Stimulated activated CD8-positive, alpha-beta memory T cell treated with anti-CD3 and anti-CD28 coated beads, Interleukin-15, amount 100 ng/mL, for 48 hours (primary cell): ENCODE measurements around the gene SYNE4.
"Not testable (repeated sequence)": the region's sequence is repeated elsewhere in the genome, so short reads cannot be mapped to it uniquely, and the experiment has no call there.

Experiments used
- DNase-seq, 2 donors: peaks; one replicate each; pipeline ENCODE4 v3.0.0-alpha.2; 2020; ENCODE audit warnings: low read depth in 2 of 2

Gene SYNE4

GRCh38 chr19:35990771-35991730, 17.6 kb downstream of the SYNE4 start:
- DNase-seq = no peak

DNA sequence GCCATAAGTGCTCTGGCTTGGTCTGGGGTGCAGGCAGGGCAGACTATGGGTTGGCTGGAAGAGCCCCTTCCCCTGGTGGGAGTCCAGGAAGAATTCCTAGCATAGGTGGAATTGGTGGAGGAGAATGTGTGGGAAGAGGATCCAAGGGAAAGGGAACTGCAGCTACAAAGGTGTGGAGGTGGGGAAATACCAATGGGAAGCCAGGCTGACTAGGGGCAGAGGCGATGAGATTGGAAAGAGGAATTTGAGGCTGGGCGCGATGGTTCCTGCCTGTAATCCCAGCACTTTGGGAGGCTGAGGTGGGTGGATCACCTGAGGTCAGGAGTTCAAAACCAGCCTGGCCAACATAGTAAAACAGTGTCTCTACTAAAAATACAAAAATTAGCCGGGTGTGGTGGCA, 18.5 kb downstream of the SYNE4 start:
- DNase-seq = no peak

GRCh38 chr19:35988824-35989223, 19.8 kb downstream of the SYNE4 start:
- DNase-seq = no peak

GRCh38 chr19:35987571-35987896, 21.1 kb downstream of the SYNE4 start:
- no peak for DNase-seq

- DNase-seq = no peak
These were observed 21.7 kb downstream of the SYNE4 start for GRCh38 chr19:35986664-35987570.

DNA sequence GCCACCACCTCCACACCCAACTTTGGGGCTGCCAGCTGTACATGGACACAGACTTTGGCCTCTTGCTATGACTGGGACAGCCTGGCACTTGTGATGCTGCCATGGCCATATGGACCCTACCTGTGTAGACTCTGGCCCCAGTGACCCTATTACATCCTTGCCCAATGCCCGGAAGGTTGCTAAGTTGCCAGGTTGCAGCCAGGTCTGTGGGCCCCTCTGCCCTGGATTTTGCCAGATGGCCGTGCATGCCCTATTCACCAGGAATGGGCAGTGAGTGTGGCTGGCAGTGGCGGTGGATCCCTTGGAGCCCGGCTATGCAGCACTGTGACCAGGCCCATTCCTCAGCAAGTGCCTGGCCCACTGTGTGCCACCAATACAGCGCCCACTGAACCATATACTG, 22.5 kb downstream of the SYNE4 start:
- DNase-seq = no peak

- DNase-seq = no peak
These were observed 25.4 kb downstream of the SYNE4 start for GRCh38 chr19:35983177-35983576.

DNA sequence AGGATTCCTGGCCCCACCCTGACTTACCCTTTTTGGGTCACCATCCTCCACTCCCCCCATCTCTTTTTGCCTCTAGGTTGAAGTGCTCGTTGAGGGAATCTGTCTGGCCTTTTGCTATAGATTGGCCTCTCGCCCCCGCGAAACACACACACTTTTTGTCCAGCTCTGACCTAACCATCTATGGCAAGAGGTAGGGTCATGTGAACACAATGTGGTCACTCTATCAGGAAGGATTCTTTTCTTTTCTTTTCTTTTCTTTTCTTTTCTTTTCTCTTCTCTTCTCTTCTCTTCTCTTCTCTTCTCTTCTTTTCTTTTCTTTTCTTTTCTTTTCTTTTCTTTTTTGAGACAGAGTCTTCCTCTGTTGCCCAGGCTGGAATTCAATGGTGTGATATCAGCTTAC, 27.6 kb downstream of the SYNE4 start:
- DNase-seq = not testable (repeated sequence)

- DNase-seq = no peak
These were observed 29.7 kb downstream of the SYNE4 start for GRCh38 chr19:35978832-35979365.

DNA sequence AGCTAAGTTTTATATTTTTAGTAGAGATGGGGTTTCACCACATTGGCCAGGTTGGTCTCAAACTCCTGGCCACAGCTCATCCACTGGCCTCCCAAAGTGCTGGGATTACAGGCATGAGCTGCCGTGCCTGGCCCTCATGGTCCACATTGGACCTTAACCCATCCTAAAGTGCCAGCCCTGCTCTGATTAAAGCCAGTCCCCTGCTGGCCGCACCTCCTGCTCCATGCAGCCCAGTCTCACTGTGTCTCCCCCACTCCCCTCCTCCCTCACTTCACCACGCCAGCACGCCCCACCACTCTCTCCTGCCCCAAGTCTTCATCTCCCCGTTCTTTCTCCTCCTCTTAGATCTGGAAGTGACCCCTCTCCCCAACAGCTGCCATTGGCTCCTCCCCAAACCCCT, 30.3 kb downstream of the SYNE4 start:
- DNase-seq = no peak

GRCh38 chr19:35977446-35978222, 31.0 kb downstream of the SYNE4 start:
- DNase-seq = peak in 1 of 2 donors; percentile 40

- DNase-seq = no peak
These were observed 32.9 kb downstream of the SYNE4 start for GRCh38 chr19:35975608-35976214.

GRCh38 chr19:35973487-35973886, 35.1 kb downstream of the SYNE4 start:
- DNase-seq = no peak

DNA sequence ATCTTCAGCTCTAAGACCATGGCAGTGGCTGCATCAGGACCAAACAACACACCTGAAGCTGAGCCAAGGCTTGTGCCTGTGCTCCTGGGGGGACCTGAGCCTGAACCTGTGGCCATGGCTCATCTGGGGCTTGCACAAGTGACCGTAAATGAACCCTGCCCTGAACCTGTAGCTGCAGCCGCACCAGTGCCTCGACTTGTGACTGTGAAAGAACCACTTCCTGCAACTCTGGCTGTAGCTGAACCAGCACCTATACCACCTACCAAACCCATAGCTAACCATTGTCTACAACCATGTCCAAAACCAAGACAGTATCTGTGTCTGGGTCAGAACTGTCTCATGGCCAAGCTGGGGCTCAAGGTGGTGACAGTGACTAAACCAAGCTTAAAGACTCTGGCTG, 41.8 kb downstream of the SYNE4 start:
- no peak for DNase-seq

DNA sequence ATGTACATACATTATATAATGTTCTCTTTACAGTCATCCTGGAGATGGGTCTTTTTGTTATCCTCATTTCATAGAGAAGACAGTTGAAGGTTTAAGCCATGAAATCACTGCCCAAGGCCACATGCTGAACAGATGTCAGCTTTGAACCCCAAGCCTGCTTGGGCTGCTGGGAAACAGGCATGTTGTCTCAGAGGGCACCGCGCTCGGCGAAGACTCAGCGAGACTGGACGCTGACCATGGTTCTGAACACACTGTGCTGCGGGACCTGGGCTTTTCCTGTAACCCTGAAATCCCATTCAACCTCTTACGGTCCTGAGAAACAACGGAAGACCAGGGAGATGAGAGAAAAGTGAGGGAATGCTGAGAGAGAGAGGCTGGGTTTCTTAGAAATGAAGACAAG, 45.1 kb downstream of the SYNE4 start:
- no peak for DNase-seq

GRCh38 chr19:35960432-35960972, 48.1 kb downstream of the SYNE4 start:
- DNase-seq = no peak

- DNase-seq = no peak
These were observed 48.7 kb downstream of the SYNE4 start for GRCh38 chr19:35959968-35960320.

- DNase-seq = peak; percentile 56 to 67
These were observed 49.3 kb downstream of the SYNE4 start for GRCh38 chr19:35959040-35959967.

GRCh38 chr19:35958660-35959039, 50.0 kb downstream of the SYNE4 start:
- DNase-seq = no peak

- DNase-seq = not testable (repeated sequence)
These were observed 51.2 kb downstream of the SYNE4 start for GRCh38 chr19:35957411-35957810.
